K562 (cell line): ENCODE measurements around the gene PTPRU. TPM values are rescaled to one million over a fixed set of nuclear protein-coding genes. Genes with fewer than 3 reads are reported as not detected.

ENCODE experiments used
- ARID1B ChIP-seq: fragments of 450-650 bp; IDR thresholded peaks from 2 replicates; pipeline ENCODE4 v1.6.1; 2016; ENCODE audit warnings: antibody characterized with exemption, mild to moderate bottlenecking, inconsistent platforms
- CEBPZ ChIP-seq: fragments of 150-350 bp; IDR thresholded peaks from 2 replicates; pipeline ENCODE4 v1.6.1; 2014; ENCODE audit warnings: low read depth, mild to moderate bottlenecking, low read length, borderline replicate concordance
- E2F3 ChIP-seq: fragments of 250-450 bp; sonication (Bioruptor Pico); IDR thresholded peaks from 2 replicates; pipeline ENCODE4 v1.4.0; 2020; ENCODE audit warnings: mild to moderate bottlenecking
- HEY1 ChIP-seq: fragments of 250-450 bp; sonication (Bioruptor Pico); IDR thresholded peaks from 2 replicates; pipeline ENCODE4 v1.5.0; 2020; ENCODE audit warnings: mild to moderate bottlenecking, moderate library complexity, borderline replicate concordance
- HNRNPH1 ChIP-seq: fragments of 200-400 bp; formaldehyde crosslinking; optimal IDR thresholded peaks from 2 replicates; pipeline ENCODE3; 2017; ENCODE audit warnings: low read depth, mild to moderate bottlenecking, low read length, moderate library complexity
- MEIS2 ChIP-seq: fragments of 450-650 bp; IDR thresholded peaks from 2 replicates; pipeline ENCODE4 v1.6.1; 2014; ENCODE audit warnings: mild to moderate bottlenecking; ENCODE audit not compliant: partially characterized antibody
- MGA ChIP-seq: fragments of 450-650 bp; IDR thresholded peaks from 2 replicates; pipeline ENCODE4 v1.6.1; 2016; ENCODE audit warnings: mild to moderate bottlenecking, moderate library complexity
- MNT ChIP-seq, 2 experiments: fragments of 450-650 bp; conservative IDR thresholded peaks; 2 replicates each; pipeline ENCODE4 v1.6.1; 2017; ENCODE audit warnings: mild to moderate bottlenecking in 2 of 2, moderate library complexity in 2 of 2
- MTA3 ChIP-seq: fragments of 450-650 bp; formaldehyde crosslinking; IDR thresholded peaks from 2 replicates; pipeline ENCODE4 v1.6.1; 2017; ENCODE audit warnings: mild to moderate bottlenecking, borderline replicate concordance
- SIN3B ChIP-seq: fragments of 450-650 bp; IDR thresholded peaks from 2 replicates; pipeline ENCODE4 v1.6.1; 2017; ENCODE audit warnings: low read depth, mild to moderate bottlenecking, moderate library complexity
- ZNF41 ChIP-seq: fragments of 250-450 bp; sonication (Bioruptor Pico); conservative IDR thresholded peaks from 2 replicates; pipeline ENCODE4 v1.4.0; 2020; ENCODE audit warnings: mild to moderate bottlenecking
- polyA plus RNA-seq, 8 experiments: library from polyadenylated mRNA; depleted of rRNA in 4 of 8; stranded (reverse) in 5 of 8; unstranded in 3 of 8; fragments of >200 nt; fragmentation: Nextera tagmentation in 2 of 8; fragmentation: Illumina TruSeq in 1 of 8; extraction: Ambion mirVana in 2 of 8; extraction: Trizol in 1 of 8; gene quantifications; 2 replicates each; pipeline versions ENCODE4 v1.2.1 to v1.2.3, GENCODE V29; 2011 to 2014; ENCODE audit warnings: inconsistent platforms in 1 of 8, missing spikeins in 1 of 8
- total RNA-seq, 7 experiments: library from RNA; depleted of rRNA in 6 of 7; stranded (reverse); fragments of >200 nt in 6 of 7; fragmentation: Illumina TruSeq in 2 of 7; extraction: Trizol in 2 of 7; gene quantifications; 2 replicates each; pipeline versions ENCODE4 v1.2.1 to v1.2.3, GENCODE V29; 2011 to 2021; ENCODE audit warnings: low replicate concordance in 1 of 7

The PTPRU gene
- total and polyA plus RNA-seq, 9 of the 15 experiments (the other 6 are each of a cell fraction or from before 2014, with no cell fraction given): 0.01 to 2.9 (median 1.0) TPM

- TF ChIP-seq SIN3B: no peak
- TF ChIP-seq CEBPZ: no peak
- TF ChIP-seq ARID1B: no peak
- peak; percentile 14 for TF ChIP-seq MEIS2
- TF ChIP-seq MNT (conservative IDR thresholded peaks at IDR 0.05): no peak
- TF ChIP-seq HNRNPH1: no peak
- TF ChIP-seq ZNF41 (CRISPR knock-in tag): no peak
- no peak for TF ChIP-seq E2F3 (CRISPR knock-in tag)
- no peak for TF ChIP-seq HEY1
- no peak for TF ChIP-seq MGA
- TF ChIP-seq MTA3: no peak
- TF ChIP-seq, all 486 proteins: peak for 3
Observed at GRCh38 chr1:29329022-29329775, 92.9 kb downstream of the PTPRU start (continued).
